ENCODE measurements around the gene MAP4K3.
A peak's percentile ranks its signal among the peaks of the same experiment; 100 is the strongest.
"Not testable (repeated sequence)": the region's sequence is repeated elsewhere in the genome, so short reads cannot be mapped to it uniquely, and the experiment has no call there.

MAP4K3 gene

DNA sequence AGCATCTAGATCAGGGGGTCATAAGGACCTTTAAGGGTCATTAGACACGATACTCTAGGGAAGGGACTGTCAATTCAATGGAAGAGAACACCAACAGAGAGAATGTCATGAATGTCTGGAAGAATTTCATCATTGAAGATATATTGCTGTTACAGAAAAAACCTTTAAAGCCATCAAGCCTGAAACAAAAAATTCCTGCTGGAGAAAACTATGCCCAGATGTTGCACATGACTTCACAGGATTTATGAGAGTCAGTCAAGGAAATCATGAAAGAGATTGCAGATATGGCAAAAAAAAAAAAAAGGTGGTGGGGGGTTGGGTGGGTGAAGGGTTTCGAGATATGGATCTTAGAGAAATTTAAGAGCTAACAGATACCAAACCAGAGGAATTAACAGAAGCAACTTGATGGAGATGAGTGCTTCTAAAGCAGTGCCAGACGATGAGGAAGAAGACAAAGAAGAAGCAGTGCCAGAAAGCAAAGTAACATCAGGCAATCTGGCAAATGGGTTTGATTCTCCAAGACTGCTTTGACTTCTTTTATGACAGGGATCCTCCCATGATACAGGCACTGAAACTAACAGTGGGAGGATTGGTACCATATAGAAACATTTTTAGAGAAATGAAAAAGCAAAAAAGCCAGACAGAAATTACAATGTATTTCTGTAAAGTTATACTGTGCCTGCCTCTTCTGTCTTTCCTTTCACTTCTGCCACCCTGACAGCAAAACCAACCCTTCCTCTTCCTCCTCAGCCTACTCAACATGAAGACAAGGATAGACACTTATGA, 28.5 kb downstream of the MAP4K3 start:
- DNase-seq: no peak

DNA sequence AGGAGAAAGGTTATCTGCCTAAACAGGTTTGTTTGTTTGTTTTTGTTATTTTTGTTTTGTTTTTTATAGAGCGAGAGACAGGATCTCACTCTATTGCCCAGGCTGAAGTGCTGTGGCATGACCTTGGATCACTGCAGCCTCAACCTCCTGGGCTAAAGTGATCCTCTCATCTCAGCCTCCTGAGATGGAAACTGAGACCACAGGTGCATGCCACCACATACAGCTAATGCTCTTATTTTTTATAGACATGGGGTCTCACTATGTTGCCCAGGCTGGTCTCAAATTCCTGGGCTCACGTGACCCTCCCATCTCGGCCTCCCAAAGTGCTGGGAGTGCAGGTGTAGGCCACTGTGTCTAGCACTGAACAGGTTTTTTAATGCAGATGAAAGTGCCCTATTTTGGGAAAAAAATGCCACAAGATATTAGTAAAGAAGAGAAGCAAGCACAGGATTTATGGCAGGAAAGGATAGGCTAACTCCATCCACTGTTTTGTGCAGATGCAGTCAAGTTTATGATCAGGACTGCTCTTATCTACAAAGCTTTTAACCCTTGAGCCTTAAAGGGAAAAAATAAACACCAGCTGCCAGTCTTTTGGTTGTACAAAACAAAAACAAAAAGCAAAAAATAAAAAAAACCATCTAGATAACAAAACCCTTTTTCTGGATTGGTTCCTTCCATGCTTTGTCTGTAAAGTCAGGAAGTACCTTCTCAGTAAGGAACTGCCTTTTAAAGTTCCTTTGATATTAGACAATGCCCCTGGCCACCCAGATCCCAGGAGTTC, 29.4 kb downstream of the MAP4K3 start:
- no peak for DNase-seq

DNA sequence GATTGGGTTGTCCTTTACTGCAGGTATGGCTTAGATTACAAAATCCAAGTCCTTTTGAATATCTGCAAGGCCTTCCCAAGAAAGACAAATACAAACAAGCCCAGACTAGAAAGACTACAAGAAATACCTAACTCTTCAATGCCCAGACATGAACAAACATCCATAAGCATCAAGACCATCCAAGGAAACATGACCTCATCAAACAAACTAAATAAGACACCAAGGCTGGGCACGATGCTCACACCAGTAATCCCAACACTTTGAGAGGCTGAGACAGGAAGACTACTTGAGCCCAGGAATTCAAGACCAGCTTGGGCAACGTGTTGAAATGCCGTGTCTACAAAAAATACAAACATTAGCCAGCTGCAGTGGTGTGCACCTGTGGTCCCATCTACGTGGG, 31.7 kb downstream of the MAP4K3 start:
- DNase-seq: no peak

DNA sequence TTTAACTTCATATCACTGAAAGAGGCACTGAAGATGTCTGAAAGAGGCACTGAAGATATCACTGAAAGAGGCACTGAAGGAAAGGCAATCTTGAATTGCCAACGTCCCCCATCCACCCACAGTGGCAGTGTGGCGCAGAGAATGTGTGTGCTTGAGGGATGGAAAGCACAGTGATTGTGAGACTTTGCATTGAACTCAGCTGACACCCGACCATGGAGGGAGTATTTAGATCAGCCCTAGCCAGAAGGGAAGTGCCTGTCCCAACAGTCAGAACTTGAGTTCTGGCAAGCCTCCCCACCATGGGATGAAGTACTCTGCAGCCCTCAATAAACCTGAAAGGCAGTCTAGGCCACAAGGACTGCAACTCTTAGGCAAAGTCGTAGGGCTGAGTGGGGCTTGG, 33.8 kb downstream of the MAP4K3 start:
- no peak for DNase-seq

DNA sequence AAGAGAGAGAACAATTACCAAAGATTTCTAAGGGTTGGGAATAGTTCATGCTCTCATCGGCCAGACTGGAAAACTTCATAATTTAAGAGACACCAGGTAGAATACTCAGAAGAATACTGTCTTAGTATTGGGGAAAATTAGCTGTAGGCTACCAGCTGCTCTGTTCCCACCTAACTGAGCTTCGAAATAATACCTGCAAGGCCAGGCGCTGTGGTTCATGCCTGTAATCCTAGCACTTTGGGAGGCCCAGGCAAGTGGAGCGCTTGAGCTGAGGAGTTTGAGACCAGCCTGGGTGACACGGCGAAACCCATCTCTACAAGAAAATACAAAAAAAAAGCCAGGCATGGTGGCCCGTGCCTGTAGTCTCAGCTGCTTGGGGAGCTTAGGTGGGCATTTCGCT, 35.8 kb downstream of the MAP4K3 start:
- DNase-seq: no peak

DNA sequence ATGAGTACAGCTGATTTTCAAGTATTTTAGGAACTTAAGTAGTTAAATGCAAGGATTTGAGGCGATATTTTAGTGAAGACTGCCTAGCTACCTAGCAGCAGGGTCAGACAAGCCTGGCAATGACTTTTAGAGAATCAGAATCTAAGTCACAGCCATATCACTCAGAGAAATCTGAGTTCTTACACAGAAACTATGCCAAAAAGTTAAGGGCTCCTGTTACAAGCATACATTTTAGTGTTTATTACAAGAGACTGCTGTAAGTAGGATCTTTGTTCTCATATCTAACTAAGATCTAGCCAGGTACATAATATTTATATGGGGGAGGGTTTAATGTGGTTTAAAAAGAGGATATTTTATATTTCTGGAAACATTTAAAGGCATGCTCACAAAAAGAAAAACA, 37.5 kb downstream of the MAP4K3 start:
- DNase-seq: no peak

DNA sequence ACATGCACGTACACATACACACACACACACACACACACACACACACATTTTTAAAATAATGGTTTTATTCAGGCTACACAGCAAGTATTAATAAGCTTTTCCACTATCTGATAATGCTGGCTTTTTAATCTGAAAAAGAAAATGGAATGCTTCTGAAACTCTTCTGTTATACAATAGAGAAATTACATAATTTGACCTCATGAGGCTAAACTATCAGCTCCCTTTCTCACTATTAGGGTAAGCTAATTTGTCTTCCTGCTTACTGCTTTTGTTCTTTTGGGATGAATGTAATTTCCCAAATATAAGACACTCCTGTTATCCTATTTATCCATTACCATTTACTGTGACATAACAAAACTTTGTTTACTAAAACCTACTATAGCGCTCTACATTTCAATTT, 41.8 kb downstream of the MAP4K3 start:
- DNase-seq: no peak

DNA sequence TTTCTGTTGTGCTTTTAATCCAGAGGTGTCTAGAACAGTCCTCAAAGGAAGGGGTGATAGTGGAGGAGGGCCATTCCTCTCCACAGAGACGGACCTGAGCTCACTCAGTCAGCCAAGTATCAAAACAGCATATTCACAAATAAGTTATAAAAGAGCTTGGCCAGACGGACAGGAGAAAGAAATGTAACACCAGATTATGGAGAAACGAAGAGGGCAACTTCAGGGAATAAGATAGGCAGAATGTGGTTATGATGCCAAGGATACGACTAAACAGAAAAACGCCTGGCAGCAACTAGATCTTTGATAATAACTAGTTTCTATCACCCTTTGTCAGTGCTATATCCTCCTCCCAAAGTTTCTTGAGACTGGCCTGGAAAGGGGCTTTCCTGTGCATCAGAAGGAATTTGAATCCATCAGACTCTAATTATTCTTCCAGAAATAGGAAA, 42.5 kb downstream of the MAP4K3 start:
- no peak for DNase-seq

DNA sequence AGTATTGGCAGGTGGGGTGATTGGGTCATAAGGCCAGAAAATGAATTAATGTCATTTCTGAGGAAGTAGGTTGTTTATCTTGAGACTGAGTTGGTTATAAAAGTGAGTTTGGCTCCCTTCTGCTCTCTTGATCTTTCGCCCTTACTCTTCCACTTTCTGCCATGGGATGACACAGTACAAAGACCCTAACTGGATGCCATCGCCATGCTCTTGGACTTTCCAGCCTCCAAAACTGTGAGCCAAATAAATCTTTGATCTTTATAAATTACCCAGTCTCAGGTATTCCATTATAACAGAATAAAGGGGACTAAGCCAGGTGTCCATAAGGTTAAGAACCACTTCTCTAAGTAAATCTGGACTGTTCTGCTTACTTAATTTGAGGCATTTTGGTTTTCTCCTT, 44.4 kb downstream of the MAP4K3 start:
- DNase-seq: no peak

DNA sequence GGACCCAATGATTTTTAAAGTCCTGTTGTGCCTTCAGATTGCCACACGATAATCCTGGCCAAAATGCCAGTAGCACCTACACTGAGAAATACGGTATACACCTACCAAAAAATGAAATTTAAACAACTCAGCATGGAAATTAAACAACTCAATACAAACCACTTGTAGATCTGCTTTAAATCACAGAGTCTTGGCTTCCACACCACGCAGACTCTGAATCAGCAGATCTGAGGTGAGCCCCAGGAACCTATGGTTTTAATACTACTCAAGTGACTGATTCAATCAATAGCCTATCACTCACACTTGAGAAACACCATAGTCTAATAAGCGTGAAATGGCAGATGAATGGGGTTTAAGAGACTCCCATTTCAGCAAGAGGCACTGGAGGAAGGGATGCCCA, 46.9 kb downstream of the MAP4K3 start:
- no peak for DNase-seq

DNA sequence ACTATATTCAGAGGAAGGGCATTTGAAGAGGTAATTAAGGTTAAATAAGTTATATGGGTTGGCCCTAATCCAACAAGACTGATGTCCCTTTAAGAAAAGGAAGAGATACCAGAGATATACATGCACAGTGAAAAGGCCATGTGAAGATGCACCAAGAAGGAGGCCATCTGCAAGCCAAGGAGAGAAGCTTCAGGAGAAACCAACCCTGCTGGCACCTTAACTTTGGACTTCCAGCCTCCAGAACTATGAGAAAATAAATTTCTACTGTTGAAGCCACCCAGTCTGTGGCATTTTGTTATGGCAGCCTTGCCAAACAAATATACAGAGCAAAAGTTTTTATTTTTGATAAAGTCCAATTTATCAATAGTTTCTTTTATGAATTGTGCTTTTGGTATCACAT, 51.0 kb downstream of the MAP4K3 start:
- DNase-seq: no peak

DNA sequence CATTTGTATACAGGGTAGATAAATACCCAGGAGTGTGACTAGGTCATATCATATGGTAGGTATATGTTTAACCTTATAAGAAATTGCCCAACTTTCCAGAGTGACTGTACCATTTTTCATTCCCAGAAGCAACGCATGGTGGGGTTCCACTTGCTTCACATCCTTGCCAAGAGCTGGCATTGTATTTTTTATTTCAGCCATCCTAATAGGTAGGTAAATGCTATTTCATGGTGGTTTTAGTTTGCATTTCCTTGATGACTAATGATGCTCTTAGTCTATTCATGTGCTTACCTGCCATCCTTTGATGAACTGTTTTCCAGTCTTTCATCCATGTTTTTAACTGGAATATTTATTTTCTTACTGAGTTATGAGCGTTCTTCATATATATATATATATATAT, 51.9 kb downstream of the MAP4K3 start:
- DNase-seq: no peak

DNA sequence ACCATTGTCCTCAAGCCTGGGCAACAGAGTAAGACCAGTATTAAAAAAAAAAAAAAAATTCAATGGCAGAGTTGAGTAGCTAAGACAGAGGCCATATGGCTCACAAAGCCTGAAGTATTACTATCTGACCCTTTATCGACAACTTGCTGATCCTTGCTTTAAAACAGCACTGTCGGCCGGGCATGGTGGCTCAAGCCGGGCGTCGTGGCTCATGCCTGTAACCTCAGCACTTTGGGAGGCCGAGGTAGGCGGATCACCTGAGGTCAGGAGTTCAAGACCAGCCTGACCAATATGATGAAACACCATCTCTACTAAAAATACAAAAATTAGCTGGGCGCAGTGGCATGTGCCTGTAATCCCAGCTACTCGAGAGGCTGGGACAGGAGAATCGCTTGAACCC, 53.0 kb downstream of the MAP4K3 start:
- not testable (repeated sequence) for DNase-seq

DNA sequence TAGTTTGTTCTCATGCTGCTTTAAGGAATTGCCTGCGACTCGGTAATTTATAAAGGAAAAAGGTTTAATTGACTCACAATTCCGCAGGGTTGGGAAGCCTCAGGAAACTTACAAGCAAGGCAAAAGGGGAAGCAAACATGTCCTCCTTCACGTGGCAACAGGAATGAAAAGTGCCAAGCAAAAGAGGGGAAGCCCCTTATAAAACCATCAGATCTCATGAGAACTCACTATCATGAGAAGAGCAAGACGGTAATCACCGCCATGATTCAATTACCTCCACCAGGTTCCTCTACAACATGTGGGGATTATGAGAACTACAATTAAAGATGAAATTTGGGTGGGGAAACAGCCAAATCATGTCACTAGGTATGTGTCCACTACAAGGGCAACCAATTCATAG, 53.9 kb downstream of the MAP4K3 start:
- DNase-seq: no peak

DNA sequence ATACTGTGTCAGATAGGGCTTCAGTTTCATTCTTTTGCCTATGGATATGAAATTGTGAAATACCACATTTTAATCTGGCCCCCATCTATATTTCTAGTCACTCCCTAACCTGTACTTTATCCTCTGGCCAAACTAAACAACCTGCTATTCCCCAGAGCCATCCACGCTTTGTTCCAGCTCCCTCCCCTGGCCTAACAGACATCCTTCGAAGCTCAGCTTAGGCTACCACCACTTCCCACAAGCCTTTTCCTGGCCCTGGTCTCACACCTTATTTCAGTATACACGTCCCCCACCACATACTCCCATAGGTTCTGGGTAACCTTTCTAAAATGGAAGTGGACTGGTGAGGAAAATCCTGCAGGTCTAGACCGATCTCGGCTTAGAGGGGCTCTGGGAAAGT, 55.4 kb downstream of the MAP4K3 start:
- DNase-seq: no peak

DNA sequence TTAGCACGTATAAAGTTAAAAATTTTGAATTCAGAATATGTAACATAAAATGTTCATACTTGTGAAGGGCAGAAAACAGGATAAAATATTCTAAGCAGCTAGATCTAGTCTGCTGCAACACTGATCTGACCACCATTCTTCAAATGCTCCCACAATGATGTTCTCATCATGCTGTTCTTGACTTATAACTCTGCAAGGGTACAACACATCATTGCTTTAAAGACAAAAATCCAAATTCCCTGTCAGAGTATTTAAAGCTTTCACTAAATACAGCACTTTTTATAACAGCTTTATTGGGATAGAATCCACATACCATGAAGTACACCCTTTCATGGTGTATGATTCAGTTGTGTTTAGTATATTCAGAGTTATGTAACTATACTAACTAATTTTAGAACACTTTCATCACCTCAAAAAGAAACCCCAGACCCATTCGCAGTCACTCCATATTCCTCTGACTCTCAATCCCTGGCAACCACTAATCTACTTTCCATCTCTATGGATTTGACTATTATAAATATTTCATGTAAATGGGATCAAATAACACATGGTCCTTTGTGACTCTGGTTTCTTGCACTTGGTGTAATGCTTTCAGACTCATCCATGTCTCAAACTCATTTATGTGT, 56.4 kb downstream of the MAP4K3 start:
- no peak for DNase-seq

DNA sequence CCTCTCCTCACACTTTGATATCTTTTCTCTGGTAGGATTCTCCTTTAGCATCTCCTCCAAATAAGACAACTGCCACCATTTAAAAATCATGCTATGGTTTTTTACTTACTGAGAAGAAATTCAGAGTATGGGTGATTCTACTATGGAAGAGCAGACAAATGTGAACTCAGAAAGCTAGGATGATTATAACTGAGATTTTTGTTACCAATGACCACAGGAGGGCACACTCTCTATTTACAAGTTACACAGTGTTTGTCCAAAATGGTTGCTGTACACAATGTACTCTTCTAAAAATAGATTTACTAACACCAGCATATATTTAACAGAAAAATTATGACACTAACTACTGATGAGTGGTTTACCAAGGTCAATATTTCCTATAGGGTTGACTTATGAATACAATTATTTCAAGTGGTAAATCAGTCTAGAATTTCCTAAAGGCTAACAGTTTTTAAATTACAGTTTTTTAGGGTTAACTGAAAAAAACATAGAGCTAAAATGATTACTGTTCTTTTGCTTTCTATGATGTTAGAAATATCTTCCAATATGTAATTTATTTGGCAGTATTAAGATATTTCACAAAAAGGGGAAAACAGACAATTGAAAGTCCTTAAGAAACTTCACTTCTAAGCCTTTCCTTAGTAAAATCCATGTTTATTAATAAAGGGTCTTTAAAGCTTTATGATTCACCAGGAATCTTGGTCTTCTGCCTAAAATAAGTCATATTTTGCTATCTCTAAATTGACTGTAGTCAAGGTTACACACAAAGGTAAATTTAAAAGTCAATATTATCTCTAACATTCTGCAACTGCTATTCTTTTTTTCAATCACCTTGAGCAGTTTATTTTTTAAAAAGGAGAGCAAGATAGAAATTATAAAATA, 57.2 kb downstream of the MAP4K3 start:
- DNase-seq: peak; percentile 37

DNA sequence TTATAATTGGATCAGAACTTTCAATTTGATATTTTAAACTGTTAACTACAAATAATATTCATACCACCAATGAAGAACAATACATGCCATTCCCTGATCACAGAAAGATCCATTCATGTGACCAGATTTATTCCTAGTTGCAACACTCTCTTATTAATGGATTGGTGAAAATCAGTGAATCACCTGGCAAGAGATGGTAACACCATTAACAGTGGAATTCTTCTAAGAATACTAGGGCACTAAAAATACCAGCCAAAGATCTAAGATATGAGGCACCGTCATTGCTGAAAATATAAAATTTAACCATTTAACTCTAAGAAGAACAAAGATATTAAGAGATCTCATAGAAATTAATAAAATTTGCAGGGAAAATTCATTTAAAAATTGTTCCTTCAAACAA, 58.1 kb downstream of the MAP4K3 start:
- DNase-seq: no peak

DNA sequence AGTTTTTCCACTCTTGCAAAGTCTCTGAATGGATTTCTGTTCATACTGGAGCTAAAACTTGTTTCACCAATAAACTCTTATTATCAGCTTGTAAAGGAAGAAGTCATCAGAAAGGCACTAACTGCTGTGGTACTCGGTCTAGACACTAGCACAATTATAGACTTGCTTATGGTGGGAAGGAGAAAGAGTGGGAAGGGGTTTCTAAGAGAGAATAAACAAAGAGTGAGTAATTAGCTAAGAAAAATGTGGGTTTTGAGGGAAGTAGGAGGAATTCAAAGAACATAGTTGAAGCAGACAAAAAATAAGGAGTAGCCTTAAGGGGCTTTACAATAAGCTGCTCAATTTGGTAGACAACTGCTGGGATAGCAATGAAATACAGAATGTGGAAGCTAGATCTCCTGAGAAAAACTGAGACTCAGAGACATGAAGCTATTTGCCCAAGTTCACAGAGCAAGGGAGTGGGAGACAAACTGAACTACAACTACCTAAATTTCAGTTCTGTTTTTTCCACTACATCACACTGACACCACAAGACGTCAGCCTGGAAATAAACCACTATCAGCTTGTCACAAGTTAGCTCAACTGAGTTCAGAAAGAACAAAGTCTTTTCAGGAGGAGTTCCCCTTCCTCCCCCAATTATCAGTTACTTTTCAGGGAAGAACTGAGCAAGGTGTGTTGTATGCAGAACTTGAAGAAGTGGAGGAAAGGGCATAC, 59.7 kb downstream of the MAP4K3 start:
- DNase-seq: no peak

DNA sequence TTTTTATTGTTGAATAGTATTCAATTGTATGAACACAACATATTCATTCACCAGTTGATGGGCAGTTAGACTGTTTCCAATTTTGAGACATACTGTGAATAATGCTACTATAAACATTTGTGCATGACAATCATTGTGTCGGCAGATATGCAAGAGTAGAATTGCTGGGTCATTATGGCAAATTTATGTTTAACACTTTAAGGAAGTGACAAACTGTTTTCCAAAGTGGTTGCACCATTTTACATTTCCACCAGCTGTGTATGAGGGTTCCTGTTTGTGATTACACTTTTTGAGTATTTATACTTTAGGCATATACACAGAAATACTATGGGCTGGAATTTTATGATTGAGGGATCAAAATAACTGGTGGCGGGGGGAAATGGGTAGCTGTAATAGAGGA, 61.2 kb downstream of the MAP4K3 start:
- DNase-seq: no peak

DNA sequence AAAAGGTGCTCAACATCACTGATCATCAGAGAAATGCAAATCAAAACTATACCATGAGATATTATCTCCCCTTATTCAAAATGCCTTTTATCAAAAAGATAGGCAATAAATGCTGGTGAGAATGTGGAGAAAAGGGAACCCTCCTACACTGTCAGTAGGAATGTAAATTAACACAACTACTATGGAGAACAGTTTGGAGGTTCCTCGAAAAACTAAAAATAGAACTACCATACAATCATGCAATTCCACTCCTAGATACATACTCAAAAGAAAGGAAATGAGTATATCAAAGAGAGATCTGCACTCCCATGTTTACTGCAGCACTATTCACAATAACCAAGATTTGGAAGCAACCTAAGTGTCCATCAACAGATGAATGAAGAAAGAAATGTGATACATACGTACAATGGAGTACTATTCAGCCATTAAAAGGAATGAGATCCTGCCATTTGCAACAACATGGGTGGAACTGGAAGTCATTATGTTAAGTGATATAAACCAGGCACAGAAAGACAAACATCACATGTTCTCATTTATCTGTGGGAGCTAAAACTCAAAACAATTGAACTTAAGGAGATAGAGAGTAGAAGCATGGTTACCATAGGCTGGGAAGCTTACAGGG, 63.8 kb downstream of the MAP4K3 start:
- no peak for DNase-seq

DNA sequence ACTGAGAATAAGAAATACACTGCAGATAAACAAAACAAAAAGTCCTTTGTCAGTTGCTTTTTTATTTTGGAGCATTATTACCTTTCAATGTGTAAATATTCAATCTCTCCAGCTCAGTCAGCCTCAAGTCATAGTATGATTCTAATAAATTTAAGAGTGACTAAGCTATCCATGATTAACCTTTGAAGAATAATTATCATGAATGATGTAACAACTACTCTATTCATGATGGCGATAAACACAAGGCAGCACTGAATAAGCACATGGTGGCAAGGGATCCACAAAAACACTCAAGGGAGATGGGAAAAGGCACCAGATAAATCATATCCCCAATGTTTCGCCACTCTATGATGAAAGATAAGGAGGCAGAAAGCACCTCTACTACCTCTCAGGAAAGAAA, 67.0 kb downstream of the MAP4K3 start:
- DNase-seq: no peak
